HuH-7 (cell line): Measurements from ENCODE around the gene ENTPD8.

ENCODE experiments used
- DNase-seq: peaks from one replicate; pipeline ENCODE4 v3.0.0; 2011; ENCODE audit warnings: low spot score

The ENTPD8 gene

DNA sequence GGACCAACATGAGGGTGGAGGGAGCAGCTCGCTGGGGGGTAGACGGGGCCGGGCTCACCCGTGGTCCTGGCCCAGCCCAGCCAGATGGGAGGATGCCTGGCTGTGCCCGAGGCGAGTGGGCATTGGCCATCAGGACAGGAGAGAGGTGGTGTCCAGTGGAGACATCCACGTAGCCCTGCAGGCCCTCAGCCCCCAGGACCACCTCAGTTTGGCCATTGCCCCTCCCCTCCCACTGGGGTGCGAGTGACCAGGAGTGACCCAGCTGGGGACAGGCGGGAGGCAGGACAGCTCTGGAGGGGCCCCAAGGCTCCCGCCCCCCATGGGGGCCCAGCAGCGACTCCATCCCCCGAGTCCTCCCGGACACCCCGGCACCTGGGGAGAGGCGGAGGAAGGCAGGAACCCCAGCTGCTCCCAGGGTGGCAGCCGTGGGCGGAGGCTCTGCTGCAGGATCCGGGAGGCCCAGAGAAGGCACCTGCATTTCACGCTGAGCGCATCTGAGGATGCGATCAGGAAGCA, 9.7 kb downstream of the ENTPD8 start:
- DNase-seq: no peak

DNA sequence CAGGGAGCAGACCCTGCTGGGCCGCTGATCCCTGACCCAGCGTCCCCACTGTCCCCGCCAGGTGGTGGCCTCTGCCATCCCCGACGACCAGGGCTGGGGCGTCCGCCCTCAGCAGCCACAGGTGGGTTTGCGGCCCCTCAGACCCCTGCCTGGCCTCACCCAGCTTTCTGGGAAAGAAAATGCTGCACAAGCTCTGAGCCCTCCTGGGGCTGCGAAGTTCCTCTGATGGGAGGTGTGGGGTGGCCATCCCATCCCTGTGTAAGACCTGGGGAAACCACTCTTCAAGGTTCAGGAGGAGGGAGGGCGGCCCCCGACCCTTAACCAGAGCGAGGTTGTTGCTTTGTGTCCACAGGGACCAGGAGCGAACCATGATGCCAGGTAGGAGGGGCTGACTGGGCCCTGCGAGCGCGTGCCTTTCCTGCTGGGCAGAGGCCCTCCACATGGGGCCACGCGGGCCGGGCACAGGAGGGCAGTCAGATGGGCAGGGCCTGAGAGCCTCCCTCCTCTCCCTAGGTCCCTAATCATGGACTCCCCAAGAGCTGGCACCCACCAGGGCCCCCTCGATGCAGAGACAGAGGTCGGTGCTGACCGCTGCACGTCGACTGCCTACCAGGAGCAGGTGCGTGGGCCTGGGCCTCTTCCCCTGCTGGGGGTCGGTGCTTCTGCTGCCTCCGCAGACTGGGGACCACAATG, 10.3 kb downstream of the ENTPD8 start:
- DNase-seq: no peak

DNA sequence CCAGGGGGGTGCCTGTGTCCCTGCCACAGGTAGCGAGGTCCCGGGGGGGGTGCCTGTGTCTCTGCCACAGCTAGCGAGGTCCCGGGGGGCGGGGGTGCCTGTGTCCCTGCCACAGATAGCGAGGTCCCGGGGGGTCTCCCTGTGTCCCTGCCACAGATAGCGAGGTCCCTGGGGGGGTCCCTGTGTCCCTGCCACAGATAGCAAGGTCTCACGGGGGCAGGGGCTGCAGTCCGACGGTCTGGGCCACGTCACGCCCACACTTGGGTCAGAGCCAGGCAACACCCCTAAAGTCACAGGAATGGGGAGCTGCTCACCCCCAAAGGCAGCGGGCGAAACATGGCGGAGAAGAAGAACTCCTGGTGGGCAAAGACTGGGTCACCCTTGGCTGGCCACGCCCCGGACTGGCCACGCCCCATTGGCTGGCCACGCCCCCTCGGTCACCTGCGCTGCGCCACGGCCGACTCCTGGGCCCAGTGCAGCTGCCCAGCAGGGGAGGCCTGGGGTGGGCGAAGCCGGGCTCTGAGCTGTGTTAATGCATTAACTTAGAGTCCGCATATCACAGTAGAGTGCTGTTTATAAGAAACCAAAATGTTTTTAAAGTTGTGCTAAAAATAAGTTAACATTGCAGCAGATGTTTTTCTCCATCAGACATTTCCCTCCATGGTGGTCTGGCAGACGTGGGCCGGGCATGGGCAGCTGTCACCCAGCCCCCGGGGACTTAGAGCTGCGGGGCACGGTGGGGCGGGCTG, 11.0 kb downstream of the ENTPD8 start:
- DNase-seq: no peak

DNA sequence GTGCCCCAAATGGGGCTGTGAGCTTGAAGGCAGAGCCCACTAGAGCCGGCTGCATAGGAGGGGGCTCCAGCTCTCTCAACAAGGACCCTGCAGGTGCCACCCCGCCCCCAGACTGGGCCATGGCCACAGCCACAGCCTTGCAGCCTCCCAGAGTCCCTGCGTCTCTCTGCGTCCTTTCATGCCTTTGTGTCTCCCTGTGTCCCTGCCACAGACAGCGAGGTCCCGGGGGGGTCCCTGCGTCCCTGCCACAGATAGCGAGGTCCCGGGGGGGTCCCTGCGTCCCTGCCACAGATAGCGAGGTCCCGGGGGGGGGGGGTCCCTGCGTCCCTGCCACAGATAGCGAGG, 11.6 kb downstream of the ENTPD8 start:
- DNase-seq: no peak

DNA sequence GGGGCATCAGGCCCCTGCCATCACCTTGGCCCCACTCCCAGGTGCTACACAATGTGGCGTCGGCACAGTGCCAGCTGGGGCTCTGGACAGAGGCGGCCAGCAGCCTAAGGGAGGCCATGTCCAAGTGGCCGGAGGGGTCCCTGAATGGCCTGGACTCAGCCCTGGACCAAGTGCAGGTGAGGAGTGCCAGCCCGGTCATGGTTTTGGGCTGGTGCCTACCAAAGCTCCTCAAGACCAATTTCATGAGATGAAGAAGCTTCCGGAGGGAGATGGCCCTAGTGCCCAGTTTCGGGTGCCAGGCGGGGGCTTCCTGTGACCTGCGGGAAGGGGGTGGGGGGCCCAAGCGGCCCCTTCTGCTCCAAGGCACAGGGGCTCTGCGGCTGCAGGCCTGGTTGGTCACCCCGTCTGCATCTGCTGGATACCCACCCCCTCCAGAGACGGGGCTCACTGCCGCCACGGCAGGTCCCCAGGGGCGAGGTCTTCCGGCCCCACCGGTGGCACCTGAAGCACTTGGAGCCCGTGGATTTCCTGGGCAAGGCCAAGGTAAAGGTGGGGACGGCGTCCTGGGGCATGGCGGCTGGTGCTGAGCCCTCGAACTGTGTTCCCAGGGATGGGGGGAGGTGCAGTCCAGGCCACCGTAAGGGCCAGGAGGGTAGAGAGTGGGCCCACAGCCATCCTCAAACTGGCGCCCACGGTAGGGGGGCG, 12.2 kb downstream of the ENTPD8 start:
- no peak for DNase-seq

DNA sequence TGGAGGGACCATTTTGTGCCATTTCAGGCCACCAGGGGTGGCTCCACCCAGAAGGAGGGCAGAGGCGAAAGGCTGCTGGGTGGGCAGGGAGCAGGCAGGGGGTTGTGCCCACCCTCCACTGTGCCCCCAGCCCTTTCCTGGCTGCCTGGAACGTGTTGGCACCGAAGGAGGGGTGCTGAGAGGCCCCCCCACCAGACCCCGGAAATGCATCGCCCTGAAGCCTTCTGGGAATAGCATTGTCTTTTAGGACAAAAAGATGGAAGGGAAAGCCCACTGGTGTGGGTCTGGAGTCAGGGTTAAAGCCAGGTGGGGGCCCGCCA, 12.9 kb downstream of the ENTPD8 start:
- DNase-seq: no peak

DNA sequence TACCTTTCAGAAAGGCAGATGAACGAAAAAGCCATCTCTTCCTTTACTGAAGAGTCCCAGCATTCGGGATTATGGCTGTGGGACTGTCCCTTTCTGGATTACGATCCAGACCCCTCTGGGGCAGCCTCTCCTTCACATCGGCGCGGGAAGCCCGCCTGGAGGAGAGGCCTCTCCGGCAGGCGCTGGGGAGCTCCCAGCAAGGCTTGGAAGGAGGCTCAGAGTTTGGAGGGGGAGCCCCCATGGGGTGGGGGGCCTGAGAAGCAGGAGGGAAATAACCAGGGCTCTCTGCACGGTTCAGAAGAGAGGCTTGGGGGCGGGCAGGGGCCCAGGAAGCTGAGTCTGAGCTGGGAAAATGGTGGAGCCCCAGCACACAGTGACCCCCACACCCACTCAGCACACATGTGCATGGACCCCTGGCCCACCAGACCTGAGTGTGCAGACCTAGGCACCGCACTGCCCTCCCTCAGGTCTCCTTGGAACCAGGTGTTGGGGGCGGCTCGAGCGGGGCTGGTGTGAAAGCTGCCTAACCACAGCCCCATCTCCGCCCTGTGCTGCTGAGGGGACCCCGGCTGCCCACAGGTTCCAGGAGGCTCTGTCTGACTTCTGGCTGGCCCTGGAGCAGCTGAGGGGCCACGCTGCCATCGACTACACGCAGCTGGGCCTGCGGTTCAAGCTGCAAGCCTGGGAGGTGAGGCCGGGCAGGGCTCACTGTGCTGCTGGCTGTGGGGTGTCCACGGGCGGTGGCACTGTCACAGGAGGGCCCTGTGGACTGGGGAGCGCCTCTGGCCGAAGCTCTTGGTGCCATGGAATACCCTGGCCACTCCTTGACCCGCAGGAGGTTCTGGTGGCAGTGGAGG, 13.5 kb downstream of the ENTPD8 start:
- no peak for DNase-seq

DNA sequence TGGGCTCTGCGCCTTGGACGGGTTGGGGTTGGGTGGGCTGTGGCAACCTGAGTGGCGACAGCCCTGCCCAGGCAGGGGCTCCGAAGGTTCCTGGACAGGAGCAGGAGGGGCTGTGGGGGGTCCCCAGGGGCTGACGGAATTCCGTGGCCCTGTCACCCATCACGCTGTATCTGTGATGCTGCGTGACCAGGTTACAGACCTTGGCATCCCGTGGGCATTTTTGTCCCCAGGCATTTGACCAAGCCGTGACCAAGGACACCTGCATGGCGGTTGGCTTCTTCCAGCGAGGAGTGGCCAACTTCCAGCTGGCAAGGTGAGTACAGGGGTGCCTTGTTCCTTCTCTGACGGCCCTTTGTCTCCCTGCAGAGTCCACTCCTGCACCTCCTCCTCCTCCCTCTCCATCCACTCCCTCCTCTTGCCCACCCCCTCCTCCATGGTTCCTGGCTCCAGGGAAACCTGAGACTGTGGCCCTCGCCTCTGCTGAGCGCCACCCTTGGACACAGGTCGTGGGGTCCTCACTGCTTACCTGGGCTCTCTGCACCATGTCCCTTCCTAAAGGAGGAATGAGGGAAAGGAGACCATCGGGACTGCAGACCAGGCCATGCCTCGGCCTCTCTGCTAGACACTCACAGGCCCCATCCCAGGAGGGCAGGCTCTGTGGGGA, 15.0 kb downstream of the ENTPD8 start:
- DNase-seq: no peak

DNA sequence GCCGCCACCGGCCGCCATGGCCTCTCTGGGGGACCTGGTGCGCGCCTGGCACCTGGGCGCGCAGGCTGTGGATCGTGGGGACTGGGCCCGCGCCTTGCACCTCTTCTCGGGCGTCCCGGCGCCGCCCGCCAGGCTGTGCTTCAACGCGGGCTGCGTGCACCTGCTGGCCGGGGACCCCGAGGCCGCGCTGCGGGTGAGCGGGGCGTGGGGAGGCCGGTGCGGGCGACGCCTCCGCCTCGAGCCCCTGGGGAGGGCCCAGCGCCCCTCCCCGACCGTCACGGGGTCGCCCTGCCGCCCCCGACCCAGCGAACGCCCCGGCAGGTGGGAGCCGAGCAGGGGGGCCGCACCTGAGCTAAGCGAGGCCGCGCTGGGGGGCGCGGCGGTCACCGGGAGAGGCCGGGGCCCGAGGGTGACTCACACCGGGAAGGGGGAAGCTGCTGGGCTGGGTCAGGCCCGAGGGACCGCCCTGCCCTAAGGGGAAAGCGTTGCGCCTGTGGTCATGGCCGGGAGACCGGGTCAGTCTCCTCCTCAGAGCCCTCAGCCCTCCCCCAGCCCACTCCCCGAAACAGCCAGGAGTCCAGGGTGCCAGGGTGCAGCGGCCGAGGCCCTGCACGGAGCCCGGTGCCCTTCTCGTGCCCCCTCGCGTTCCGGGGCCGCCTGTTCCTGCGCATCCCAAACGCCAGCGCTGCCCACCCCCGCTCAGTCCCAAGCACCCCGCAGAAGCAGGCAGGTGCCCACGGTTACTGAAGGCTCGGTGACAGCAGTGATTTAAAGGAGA, 17.5 kb downstream of the ENTPD8 start:
- no peak for DNase-seq

DNA sequence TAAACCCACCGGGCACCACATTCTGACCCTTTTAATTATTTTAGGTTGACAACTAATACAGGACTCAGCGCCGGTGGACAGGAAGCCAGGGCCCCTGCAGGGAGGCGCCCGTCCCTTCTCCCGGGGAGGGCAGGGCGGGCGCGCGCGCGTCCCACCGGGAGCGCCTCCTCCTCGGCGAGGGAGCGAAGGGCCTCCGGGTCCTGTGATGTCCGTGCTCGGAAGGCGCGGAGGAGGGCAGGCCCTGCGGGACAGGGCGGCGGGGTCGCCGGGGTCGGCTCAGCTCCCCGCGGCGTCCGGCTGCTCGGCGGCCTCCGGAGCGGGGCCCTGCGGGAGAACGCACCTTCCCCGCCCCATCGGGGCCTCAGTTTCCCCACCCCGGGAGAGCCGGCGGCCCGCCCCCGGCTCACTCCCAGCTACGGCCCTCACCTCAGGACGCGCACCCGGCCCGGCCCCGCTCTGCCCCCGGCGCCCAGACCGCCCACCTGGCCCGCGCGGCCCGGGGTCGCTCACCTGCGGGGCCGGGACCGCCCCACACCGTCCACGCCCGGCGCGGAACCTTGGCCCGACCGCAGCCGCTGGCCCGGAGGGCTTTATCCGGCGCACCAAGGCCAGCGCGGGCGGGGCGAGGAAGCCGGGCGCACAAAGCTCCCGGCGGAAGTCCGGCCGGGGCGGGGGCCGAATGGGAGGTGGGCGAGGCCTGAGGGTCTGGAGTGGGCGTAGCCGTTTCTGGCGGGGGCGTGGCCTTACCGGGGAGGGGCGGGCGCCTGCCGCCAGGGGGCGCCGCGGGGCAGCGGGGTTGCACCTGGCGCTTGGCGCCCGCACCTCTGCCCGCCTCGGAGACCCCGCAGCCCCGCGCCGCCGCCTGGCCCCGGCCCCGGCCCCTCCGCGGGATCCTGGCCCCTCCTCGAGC, 18.3 kb downstream of the ENTPD8 start, which contains the start of the genes EXD3 and NOXA1:
EXD3 (minus strand) TSS at position 559 of the 910 bp plus-strand sequence. CDS start 27,805 bp downstream, outside the sequence.
NOXA1 (plus strand) TSS at position 790 of the 910 bp plus-strand sequence. CDS start 137 bp downstream, outside the sequence.
- DNase-seq: peak; percentile 89

DNA sequence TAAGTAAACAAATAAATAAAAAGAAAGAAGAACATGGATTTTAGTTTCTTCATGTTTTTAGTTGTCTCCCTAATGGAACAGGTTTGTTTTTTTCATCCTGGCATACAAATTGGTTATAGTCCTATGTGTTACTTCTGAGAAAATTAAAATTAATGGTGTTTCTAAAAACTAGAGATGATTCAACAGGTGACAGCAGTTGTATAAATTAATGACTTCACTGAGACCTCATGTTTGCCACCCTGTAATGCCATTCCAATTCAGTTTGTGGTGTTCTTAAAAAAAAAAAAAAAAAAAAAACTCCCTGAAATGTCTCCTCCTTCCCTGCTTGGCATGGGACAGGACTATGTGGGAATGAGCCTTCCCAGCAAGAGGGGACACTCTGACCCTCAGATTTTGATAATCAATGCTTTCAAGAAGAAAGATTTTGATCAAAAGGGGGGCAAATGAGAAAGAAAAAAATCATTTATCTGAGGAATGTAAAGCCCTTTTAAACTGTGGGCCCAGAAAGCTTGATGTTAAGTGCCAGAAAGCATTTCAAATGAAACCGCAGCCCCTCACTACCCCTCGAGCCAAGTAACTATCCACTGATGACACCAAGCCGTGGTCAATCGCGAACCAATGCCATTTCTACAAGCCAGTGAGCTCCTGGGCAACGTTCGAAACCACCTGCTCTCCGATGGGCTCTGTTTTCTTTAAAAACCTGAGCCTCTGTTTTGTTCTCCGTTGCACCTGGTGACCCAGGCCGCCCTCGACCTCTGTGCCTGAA, 19.1 kb downstream of the ENTPD8 start:
- no peak for DNase-seq

DNA sequence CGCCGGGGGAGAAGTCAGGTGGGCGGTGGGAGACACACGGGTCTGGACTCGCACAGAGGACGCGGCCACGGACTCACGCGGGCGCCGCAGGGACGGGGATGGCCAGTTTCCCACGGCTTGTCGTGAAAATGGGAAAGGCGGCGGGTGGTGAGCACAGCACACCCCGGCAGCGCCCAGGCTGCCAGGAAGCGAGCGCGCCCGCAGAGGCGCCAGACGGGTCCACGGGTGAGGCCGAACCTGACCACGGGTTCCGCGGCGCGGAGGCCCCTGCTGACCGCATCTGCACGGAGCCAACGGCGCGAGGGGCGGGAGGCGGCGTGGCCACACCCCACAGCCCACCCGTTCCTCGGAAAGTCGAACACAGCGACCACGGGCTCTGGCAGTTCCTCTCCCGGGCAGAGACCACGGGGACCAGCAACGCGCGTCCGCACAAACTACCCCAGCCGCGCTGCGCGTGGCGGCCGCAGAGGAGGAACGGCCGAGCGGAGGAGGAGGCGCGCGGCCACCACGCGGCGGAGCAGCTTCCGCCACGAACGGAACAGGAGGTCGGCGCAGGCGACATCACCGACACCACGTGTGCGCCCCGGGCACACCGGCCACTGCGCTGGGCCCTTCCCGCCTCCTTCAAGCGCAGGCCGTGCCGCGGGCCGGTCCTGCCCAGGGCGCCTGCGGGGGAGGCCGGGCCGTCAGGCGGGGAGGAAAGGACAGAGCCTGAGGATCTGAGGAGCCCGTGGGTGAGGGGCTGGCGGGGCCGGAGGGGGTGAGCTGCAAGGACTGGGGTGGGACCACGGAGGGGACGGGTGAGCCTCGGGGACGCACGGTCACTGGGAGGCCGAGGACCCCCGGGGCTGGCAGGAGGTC, 23.8 kb downstream of the ENTPD8 start:
- no peak for DNase-seq

DNA sequence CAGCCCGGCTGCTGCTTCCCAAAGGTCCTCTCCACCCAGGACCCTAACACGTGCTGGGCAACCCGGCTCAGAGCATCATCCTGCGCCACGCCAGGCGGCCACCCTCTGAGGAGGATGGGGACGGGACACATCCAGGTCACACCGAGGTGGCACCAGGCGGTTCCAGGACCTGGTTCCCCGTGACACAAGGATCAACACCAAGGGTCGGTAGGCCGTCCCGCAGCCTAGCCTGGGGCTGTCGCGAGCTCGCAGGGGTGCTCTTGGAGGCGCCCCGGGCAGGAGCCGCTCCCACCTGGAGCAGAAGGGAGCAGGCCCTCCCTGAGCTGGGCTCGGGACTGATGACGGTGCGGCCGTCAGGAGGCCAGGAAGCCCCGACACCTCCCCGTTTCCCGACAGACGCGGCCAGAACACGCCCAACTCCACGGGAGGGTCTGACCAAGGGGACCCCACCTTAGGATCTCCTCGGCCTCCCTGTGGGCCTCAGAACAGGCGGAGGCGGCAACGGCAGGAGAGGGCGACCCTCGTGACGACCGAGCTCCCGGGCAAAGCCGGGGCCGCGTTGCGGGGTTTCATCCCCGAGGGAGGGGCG, 24.5 kb downstream of the ENTPD8 start:
- no peak for DNase-seq

DNA sequence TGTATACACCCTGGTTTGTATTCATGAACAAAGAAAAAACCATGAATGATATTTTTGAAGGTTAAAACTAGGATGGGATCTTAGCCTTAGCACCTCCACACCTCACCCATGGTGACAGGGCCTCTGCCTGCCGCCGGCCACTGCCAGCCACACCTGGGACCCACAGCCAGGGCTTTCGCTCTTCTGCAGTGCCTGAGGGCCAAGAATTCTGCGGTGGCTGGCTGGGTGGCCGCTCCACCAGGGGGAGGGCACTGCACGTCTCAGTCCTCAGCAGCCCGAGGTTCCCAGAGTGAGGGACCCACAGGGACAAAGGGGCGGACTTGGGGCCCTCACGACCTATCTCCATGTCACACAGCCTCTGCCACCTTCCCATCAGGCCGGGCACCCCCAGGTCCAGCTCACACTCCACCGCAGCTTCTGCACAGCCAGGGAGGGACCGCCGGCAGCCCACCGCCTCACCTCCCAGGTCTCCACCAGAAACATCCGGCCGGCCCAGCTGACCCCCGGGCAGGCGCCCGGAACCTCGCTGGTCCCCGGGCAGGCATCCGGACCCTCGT, 25.1 kb downstream of the ENTPD8 start:
- DNase-seq: no peak

DNA sequence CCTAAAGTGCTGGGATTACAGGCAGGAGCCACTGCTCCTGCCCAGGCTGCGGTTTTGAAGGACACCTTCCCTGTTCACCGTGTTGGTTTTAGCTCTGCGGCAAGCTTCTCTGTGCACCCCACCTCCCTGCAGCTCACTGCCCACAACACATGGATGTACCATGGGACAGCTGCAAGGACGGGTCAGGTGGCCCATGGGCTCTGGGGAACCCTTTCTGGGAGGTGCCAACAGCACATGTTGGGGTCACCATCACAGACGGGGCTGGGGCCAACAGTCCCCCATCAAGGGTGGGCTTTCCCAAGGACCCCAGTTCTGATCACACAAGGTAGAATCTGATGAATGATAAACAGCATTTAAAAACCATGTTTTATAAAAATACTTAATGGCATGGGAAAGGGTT, 25.7 kb downstream of the ENTPD8 start:
- no peak for DNase-seq

DNA sequence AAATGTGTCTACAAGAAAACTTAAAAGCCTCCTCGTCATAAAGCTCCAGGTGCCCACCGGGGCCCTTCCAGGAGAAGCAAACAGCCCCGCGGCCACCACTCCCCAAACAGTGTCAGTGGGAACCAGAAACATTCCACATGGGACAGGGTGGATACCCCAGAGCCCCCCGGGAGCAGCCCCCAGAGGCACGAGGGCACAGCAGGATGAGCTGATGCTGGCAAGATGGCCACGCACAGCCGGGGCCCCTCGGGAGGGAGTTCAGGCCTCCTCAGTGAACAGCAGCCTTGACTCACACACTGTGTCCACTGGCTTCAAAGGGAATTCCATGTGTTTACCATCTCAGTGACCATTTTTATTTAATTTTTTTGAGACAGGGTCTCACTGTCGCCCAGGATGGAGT, 28.7 kb downstream of the ENTPD8 start:
- DNase-seq: no peak
